K562 (cell line): ENCODE measurements around the gene EPHA1. TPM values are rescaled to one million over a fixed set of nuclear protein-coding genes. Genes with fewer than 3 reads are reported as not detected.

Source experiments
- CBX1 ChIP-seq: sonication (generic); IDR thresholded peaks from 2 replicates; pipeline ENCODE4 v1.6.1; 2016; ENCODE audit warnings: antibody characterized with exemption, low read depth, mild to moderate bottlenecking
- CEBPG ChIP-seq, 3 experiments: fragments of 200-800 bp in 1 of 3; sonication (Bioruptor generic) in 1 of 3; sonication (generic) in 1 of 3; formaldehyde crosslinking in 1 of 3; IDR thresholded peaks in 2 of 3; conservative IDR thresholded peaks in 1 of 3; 2 replicates each; pipeline versions ENCODE4 v1.6.1 to v1.8.0; 2016 to 2022; ENCODE audit warnings: missing compliant biosample characterization in 2 of 3, missing genetic modification characterization in 2 of 3, mild to moderate bottlenecking in 1 of 3, missing genetic modification reagents in 1 of 3
- ELF4 ChIP-seq: fragments of 450-650 bp; formaldehyde crosslinking; IDR thresholded peaks from 2 replicates; pipeline ENCODE4 v1.4.0; 2022; ENCODE audit warnings: missing genetic modification characterization
- ERF ChIP-seq: fragments of 450-650 bp; formaldehyde crosslinking; IDR thresholded peaks from 2 replicates; pipeline ENCODE4 v1.4.0; 2020; ENCODE audit warnings: mild to moderate bottlenecking, mixed read lengths
- GABPA ChIP-seq: fragments of 200-800 bp; sonication (Bioruptor generic); conservative IDR thresholded peaks from 2 replicates; pipeline ENCODE4 v1.6.1; 2016; ENCODE audit warnings: low read depth, missing genetic modification characterization, missing compliant biosample characterization
- HNRNPK ChIP-seq: fragments of 200-400 bp; formaldehyde crosslinking; IDR thresholded peaks from one replicate; pipeline ENCODE4 v1.6.1; 2018; ENCODE audit warnings: mild to moderate bottlenecking, low read depth, low read length; ENCODE audit not compliant: poor library complexity, severe bottlenecking
- HNRNPUL1 ChIP-seq: fragments of 200-400 bp; formaldehyde crosslinking; IDR thresholded peaks from 2 replicates; pipeline ENCODE4 v1.6.1; 2017; ENCODE audit warnings: low read length
- JUND ChIP-seq, 2 experiments: IDR thresholded peaks; 2 replicates in 1 of 2; 3 replicates in 1 of 2; pipeline ENCODE4 v1.6.1; 2011; ENCODE audit warnings: borderline replicate concordance in 2 of 2, low read depth in 2 of 2, low read length in 2 of 2, improper control_type of control experiment in 1 of 2, missing biosample characterization in 1 of 2, missing genetic modification characterization in 1 of 2, missing genetic modification reagents in 1 of 2
- MEIS2 ChIP-seq: fragments of 450-650 bp; IDR thresholded peaks from 2 replicates; pipeline ENCODE4 v1.6.1; 2014; ENCODE audit warnings: mild to moderate bottlenecking; ENCODE audit not compliant: partially characterized antibody
- NFRKB ChIP-seq: fragments of 450-650 bp; IDR thresholded peaks from 2 replicates; pipeline ENCODE4 v1.6.1; 2016; ENCODE audit warnings: low read depth
- NR3C1 ChIP-seq: sonication (generic); formaldehyde crosslinking; IDR thresholded peaks from 2 replicates; pipeline ENCODE4 v1.8.1; 2022; ENCODE audit warnings: missing genetic modification reagents
- ZBTB7A ChIP-seq: IDR thresholded peaks from 2 replicates; pipeline ENCODE4 v1.6.1; 2011; ENCODE audit warnings: low read depth, mild to moderate bottlenecking, low read length, moderate library complexity, borderline replicate concordance; ENCODE audit not compliant: control insufficient read depth
- ZNF197 ChIP-seq: fragments of 200-800 bp; sonication (Bioruptor generic); IDR thresholded peaks from 2 replicates; pipeline ENCODE4 v1.6.1; 2016; ENCODE audit warnings: low read depth, missing genetic modification characterization, missing compliant biosample characterization
- ZNF347 ChIP-seq: fragments of 450-650 bp; formaldehyde crosslinking; IDR thresholded peaks from 2 replicates; pipeline ENCODE4 v1.4.0; 2020; ENCODE audit warnings: low read depth, mild to moderate bottlenecking, moderate library complexity
- ZNF695 ChIP-seq: fragments of 450-650 bp; formaldehyde crosslinking; IDR thresholded peaks from 2 replicates; pipeline ENCODE4 v1.4.0; 2020; ENCODE audit warnings: mild to moderate bottlenecking, moderate library complexity
- ZNF696 ChIP-seq: fragments of 250-450 bp; sonication (Bioruptor Pico); conservative IDR thresholded peaks from 2 replicates; pipeline ENCODE4 v1.4.0; 2020; ENCODE audit warnings: mild to moderate bottlenecking, moderate library complexity
- ZNF75A ChIP-seq: fragments of 450-650 bp; formaldehyde crosslinking; IDR thresholded peaks from 2 replicates; pipeline ENCODE4 v1.4.0; 2020; ENCODE audit warnings: mild to moderate bottlenecking
- polyA plus RNA-seq, 8 experiments: library from polyadenylated mRNA; depleted of rRNA in 4 of 8; stranded (reverse) in 5 of 8; unstranded in 3 of 8; fragments of >200 nt; fragmentation: Nextera tagmentation in 2 of 8; fragmentation: Illumina TruSeq in 1 of 8; extraction: Ambion mirVana in 2 of 8; extraction: Trizol in 1 of 8; gene quantifications; 2 replicates each; pipeline versions ENCODE4 v1.2.1 to v1.2.3, GENCODE V29; 2011 to 2014; ENCODE audit warnings: inconsistent platforms in 1 of 8, missing spikeins in 1 of 8
- total RNA-seq, 7 experiments: library from RNA; depleted of rRNA in 6 of 7; stranded (reverse); fragments of >200 nt in 6 of 7; fragmentation: Illumina TruSeq in 2 of 7; extraction: Trizol in 2 of 7; gene quantifications; 2 replicates each; pipeline versions ENCODE4 v1.2.1 to v1.2.3, GENCODE V29; 2011 to 2021; ENCODE audit warnings: low replicate concordance in 1 of 7
- TF ChIP-seq, protein P1 (sequence below): fragments of 250-450 bp; sonication (Bioruptor Pico); IDR thresholded peaks from 2 replicates; pipeline ENCODE4 v1.4.0; 2020; ENCODE audit warnings: mild to moderate bottlenecking, moderate library complexity
- TF ChIP-seq, protein P2 (sequence below), 2 experiments: fragments of 450-650 bp in 1 of 2; IDR thresholded peaks; 2 replicates each; pipeline ENCODE4 v1.6.1; 2011 to 2017; ENCODE audit warnings: low read depth in 2 of 2, antibody characterized with exemption in 1 of 2, borderline replicate concordance in 1 of 2, low read length in 1 of 2, mild to moderate bottlenecking in 1 of 2, mixed read lengths in 1 of 2; ENCODE audit not compliant: control insufficient read depth in 1 of 2
- TF ChIP-seq, protein P3 (sequence below): fragments of 250-450 bp; sonication (Bioruptor Pico); IDR thresholded peaks from 2 replicates; pipeline ENCODE4 v1.6.1; 2021; ENCODE audit warnings: mild to moderate bottlenecking
- TF ChIP-seq, protein P4 (sequence below): fragments of 250-450 bp; sonication (Bioruptor Pico); IDR thresholded peaks from 2 replicates; pipeline ENCODE4 v1.8.0; 2022; ENCODE audit warnings: moderate library complexity, mild to moderate bottlenecking, inconsistent platforms

The EPHA1 gene
- total and polyA plus RNA-seq, 9 of the 15 experiments (the other 6 are each of a cell fraction or from before 2014, with no cell fraction given) = 0.22 to 0.57 (median 0.32) TPM; not detected in 6

DNA sequence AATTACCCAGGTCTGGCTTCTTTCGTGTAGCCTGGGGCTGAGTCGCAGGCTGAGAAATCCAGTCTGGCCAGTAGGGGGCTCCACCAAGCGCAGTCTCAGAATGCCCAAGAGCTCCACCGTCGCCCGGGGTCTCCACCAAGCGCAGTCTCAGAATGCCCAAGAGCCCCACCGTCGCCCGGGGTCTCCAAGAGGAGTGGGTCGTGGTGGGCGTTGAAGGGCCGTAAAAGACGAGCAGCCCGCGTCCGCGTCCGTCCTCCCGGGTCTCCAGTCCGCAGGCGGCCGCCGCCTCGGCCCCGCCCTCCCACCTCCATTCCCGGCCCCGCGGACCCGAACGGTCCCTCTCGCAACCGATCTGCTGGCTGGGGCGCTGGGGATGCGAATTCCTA lies 28.4 kb downstream of the EPHA1 start (continued):
- TF ChIP-seq, protein P1, sequence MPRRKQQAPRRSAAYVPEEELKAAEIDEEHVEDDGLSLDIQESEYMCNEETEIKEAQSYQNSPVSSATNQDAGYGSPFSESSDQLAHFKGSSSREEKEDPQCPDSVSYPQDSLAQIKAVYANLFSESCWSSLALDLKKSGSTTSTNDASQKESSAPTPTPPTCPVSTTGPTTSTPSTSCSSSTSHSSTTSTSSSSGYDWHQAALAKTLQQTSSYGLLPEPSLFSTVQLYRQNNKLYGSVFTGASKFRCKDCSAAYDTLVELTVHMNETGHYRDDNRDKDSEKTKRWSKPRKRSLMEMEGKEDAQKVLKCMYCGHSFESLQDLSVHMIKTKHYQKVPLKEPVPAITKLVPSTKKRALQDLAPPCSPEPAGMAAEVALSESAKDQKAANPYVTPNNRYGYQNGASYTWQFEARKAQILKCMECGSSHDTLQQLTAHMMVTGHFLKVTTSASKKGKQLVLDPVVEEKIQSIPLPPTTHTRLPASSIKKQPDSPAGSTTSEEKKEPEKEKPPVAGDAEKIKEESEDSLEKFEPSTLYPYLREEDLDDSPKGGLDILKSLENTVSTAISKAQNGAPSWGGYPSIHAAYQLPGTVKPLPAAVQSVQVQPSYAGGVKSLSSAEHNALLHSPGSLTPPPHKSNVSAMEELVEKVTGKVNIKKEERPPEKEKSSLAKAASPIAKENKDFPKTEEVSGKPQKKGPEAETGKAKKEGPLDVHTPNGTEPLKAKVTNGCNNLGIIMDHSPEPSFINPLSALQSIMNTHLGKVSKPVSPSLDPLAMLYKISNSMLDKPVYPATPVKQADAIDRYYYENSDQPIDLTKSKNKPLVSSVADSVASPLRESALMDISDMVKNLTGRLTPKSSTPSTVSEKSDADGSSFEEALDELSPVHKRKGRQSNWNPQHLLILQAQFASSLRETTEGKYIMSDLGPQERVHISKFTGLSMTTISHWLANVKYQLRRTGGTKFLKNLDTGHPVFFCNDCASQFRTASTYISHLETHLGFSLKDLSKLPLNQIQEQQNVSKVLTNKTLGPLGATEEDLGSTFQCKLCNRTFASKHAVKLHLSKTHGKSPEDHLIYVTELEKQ = no peak
- TF ChIP-seq ZBTB7A (peak; percentile 95), MEIS2 (no peak), ERF (CRISPR knock-in tag) (no peak), ZNF696 (CRISPR knock-in tag) (no peak), HNRNPUL1 (no peak), GABPA (tag) (no peak), JUND (IDR thresholded peaks at IDR 0.05; ENCODE audit: borderline replicate concordance, low read depth, low read length) (peak; percentile 38; the same call in 1 of the 2 replicates), JUND (tag; IDR thresholded peaks at IDR 0.05; ENCODE audit: borderline replicate concordance, low read depth, low read length) (peak; percentile 35; the same call in 1 of the 3 replicates), ZNF347 (CRISPR knock-in tag) (no peak), NFRKB (no peak), ELF4 (no peak), CEBPG (CRISPR knock-in tag; IDR thresholded peaks at IDR 0.05) (no peak), CEBPG (tag; conservative IDR thresholded peaks at IDR 0.05 in 1 of 2, IDR thresholded peaks at IDR 0.05 in 1 of 2) (no peak), ZNF75A (CRISPR knock-in tag) (no peak), NR3C1 (no peak), HNRNPK (no peak), ZNF695 (CRISPR knock-in tag) (no peak), CBX1 (peak; percentile 10; the same call in 1 of the 2 replicates), ZNF197 (CRISPR knock-in tag) (no peak)
- TF ChIP-seq, protein P2, sequence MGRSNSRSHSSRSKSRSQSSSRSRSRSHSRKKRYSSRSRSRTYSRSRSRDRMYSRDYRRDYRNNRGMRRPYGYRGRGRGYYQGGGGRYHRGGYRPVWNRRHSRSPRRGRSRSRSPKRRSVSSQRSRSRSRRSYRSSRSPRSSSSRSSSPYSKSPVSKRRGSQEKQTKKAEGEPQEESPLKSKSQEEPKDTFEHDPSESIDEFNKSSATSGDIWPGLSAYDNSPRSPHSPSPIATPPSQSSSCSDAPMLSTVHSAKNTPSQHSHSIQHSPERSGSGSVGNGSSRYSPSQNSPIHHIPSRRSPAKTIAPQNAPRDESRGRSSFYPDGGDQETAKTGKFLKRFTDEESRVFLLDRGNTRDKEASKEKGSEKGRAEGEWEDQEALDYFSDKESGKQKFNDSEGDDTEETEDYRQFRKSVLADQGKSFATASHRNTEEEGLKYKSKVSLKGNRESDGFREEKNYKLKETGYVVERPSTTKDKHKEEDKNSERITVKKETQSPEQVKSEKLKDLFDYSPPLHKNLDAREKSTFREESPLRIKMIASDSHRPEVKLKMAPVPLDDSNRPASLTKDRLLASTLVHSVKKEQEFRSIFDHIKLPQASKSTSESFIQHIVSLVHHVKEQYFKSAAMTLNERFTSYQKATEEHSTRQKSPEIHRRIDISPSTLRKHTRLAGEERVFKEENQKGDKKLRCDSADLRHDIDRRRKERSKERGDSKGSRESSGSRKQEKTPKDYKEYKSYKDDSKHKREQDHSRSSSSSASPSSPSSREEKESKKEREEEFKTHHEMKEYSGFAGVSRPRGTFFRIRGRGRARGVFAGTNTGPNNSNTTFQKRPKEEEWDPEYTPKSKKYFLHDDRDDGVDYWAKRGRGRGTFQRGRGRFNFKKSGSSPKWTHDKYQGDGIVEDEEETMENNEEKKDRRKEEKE (IDR thresholded peaks at IDR 0.05; ENCODE audit: borderline replicate concordance in 1 of 2, control insufficient read depth in 1 of 2, low read depth in 2 of 2, low read length in 1 of 2) = peak in 1 of 2 experiments; percentile 81; a peak in 1 of 4 replicates
- TF ChIP-seq, protein P3, sequence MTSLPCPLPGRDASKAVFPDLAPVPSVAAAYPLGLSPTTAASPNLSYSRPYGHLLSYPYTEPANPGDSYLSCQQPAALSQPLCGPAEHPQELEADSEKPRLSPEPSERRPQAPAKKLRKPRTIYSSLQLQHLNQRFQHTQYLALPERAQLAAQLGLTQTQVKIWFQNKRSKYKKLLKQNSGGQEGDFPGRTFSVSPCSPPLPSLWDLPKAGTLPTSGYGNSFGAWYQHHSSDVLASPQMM (CRISPR knock-in tag) = no peak
- TF ChIP-seq, protein P4, sequence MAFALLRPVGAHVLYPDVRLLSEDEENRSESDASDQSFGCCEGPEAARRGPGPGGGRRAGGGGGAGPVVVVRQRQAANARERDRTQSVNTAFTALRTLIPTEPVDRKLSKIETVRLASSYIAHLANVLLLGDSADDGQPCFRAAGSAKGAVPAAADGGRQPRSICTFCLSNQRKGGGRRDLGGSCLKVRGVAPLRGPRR (CRISPR knock-in tag) = no peak
